ENCODE measurements around the gene MANF.

- no peak for TF ChIP-seq POLR2A (IDR thresholded peaks at IDR 0.05; ENCODE audit: low read length)
- no peak for TF ChIP-seq GATA1 (IDR thresholded peaks at IDR 0.05; ENCODE audit: low read depth, low read length)
Measured at GRCh38 chr3:51403675-51404074, 18.6 kb downstream of the MANF start.
